ENCODE measurements around the gene CRABP2.

The CRABP2 gene

DNA sequence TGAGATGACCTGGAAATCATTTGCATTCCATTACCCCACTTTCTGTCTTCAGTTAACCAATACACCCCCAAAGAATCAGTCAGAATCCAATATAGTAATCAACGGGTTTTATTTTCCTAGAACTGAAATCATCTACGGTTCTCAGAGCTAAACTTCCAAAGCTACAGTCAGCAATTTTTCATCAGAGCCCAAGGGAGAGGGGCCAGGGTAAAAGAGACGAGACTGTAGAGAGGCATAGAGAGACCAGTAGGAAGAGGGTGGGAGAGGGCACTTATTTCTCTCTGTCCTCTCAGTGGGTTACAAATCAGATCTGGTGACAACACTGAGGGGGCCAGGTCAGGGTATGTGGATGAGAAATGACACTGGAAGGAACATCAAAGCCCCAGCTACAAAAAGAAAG is 36.6 kb upstream of the CRABP2 start:
- DNase-seq (ENCODE audit: low read depth in 2 of 2) = no peak

- no peak for DNase-seq (ENCODE audit: low read depth in 2 of 2)
Observed at GRCh38 chr1:156741481-156741983, 36.1 kb upstream of the CRABP2 start.

DNA sequence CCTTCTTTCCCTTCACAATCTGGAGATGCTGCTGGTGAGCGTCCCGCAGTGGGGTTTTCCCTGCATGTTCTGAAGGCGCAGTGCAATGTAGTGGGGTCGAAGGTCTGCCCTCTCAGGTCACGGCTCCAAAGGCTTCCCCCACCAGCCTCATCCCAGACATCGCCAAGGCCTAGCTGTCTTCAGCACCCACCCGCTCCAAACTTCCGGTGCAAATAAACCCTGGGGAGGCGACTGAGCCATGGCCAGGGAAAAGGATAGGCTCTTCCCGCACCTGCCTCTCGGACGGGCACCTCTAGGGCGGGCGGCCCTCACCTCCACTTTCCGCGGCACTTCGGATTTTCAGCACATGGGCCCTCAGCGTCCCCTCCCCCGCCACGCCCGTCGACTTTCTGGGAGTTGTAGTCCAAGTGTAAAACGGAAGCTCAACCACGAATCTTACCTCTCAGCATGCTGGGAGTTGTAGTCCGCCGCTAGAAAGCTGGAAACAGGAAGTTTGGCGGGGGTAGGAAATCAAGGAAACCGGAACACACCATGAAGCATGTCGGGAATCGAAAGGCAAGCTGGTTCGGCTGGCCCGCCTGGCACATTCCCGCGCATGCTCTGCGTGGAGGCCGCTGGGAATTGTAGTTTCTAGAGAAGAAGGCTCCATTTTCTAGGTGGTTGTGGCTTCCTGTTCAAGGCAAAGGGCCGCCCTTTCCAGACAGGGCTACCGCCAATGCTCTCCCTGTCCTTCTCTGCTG is 35.5 kb upstream of the CRABP2 start, which contains the start of gene MRPL24:
Gene MRPL24, minus strand, starts transcription at position 348 of the 740 bp plus-strand sequence. CDS start 2,384 bp downstream, outside the sequence.
- peak; percentile 91 for DNase-seq (ENCODE audit: low read depth in 2 of 2)

DNA sequence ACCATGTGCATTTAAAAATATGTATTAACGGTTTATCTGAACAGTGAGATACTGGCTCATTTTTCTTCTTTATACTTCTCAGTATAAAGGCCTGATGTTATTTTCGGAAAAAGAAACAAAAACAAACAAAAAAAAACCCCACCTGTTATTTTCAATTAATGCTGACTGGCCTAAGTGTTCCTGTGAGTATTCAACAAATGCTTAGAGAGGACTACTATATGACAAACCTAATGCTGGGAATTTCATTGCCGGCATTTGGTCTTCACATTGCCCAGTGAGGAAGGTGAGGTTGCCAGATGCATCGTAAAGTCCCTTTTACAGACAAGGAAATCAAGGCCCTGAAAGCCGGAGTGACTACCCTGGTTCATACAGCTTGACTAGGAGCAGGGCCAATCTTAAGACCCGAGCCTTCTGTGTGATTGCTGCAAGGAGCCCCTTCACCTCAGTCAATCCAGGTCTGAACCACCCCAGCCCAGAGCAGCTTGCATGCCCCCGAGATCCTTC is 34.9 kb upstream of the CRABP2 start:
- DNase-seq (ENCODE audit: low read depth in 2 of 2) = no peak

DNA sequence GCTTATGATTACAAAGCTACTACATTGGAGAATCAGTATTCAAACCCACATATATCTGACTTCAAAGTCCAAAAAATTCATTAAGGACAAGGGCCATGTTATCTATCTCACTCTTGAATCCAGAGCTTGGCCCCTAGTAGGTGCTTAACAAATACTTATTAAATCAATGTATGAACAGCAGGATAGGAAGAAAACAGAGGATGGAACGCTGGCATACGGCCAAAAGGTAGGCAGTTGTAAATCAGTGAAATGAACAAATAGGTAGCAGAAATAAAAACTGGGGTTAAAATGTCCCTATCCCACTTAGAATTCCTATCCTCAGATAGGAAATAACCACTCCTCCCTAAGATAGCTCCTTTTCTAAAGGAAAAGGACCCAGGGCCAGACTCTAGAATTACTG is 33.5 kb upstream of the CRABP2 start:
- DNase-seq (ENCODE audit: low read depth in 2 of 2) = no peak

GRCh38 chr1:156738407-156738806 is 33.0 kb upstream of the CRABP2 start:
- no peak for DNase-seq (ENCODE audit: low read depth in 2 of 2)

DNA sequence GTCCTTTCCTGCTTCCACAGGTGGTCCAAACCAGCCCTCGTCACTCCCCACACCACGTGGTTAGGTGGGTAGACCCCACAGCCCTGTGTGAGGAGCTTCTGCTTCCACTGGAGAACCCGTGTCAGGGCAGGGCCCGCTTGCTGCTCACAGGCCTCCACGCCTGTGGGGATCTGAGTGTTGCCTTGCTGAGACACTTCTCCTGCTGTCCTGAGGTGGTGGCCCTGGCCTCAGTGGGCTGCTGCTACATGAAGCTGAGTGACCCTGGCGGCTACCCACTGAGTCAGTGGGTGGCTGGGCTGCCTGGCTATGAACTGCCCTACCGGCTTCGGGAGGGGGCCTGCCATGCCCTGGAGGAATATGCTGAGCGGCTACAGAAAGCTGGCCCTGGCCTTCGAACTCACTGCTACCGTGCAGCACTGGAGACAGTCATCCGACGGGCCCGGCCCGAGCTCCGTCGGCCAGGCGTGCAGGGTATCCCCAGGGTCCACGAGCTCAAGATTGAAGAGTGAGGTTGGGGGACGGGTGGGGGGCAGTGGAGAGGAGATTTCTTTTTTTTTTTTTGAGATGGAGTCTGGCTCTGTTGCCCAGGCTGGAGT is 28.7 kb upstream of the CRABP2 start:
- no peak for DNase-seq (ENCODE audit: low read depth in 2 of 2)

- DNase-seq (ENCODE audit: low read depth in 2 of 2) = peak; percentile 84 to 86
Observed at GRCh38 chr1:156728599-156729462, 23.4 kb upstream of the CRABP2 start, which contains the start of gene ISG20L2. TSS of gene ISG20L2 (minus strand) at chr1:156728766. CDS start at chr1:156727652, 1,114 bp downstream.

- peak in 1 of 2 donors; percentile 49 for DNase-seq (ENCODE audit: low read depth in 2 of 2)
Observed at GRCh38 chr1:156727926-156728598, 22.7 kb upstream of the CRABP2 start, which contains the start of gene METTL25B. TSS of gene METTL25B (plus strand) at chr1:156728469. CDS start at chr1:156729105, 636 bp downstream.

GRCh38 chr1:156727492-156727891 is 22.1 kb upstream of the CRABP2 start:
- no peak for DNase-seq (ENCODE audit: low read depth in 2 of 2)

DNA sequence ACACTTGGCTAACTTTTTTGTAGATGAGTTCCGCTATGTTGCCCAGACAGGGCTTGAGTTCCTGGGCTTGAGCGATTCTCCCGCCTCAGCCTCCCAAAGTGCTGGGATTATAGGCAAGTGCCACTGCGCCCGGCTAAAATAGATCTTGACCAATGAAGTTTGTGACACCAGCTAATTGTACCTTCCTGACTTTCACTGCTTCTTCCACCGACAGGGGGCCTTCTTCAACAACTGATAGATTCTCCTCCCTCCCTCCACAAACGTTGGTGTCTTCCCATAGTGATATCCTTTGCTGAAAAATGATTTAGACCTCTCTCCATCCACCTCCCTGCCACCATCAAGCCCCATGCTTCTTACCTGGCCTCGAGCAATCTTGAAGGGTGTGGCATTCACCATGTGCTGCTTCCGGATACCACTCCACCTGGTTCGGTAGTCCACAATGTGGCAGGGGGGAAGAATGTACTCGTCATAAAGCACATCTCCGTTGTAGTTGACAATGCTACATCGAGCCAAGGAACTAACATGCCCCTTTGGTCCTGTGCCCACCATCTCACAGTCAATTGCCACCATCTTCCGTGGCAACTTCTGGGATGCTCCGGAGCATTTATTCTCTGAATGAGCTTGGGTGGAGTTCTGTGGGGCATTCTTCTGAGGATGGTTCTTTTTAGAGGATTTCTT is 21.3 kb upstream of the CRABP2 start:
- no peak for DNase-seq (ENCODE audit: low read depth in 2 of 2)

GRCh38 chr1:156725683-156726280 is 20.4 kb upstream of the CRABP2 start:
- DNase-seq (ENCODE audit: low read depth in 2 of 2) = peak; percentile 56 to 67

- no peak for DNase-seq (ENCODE audit: low read depth in 2 of 2)
Observed at GRCh38 chr1:156721535-156721934, 16.2 kb upstream of the CRABP2 start.

GRCh38 chr1:156721131-156721530 is 15.7 kb upstream of the CRABP2 start:
- no peak for DNase-seq (ENCODE audit: low read depth in 2 of 2)

DNA sequence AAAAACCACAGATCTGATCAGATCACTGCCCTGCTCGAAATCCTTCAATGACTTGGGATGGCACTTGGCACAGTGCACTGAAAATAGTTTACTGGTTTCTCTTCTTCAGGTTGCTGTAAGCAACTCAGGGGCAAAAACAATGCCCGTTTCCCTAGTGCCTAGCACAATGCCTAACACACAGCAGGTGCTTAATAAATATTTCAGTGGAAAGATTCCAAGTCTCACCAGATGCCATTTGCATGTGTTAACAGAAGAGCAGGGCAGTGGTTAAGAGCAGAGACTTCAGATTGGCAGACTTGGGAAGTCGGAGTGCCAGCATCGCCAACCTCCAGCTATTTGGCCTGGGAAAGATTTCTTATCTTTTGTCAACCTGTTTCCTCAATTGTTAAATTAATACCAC is 12.0 kb upstream of the CRABP2 start:
- DNase-seq (ENCODE audit: low read depth in 2 of 2) = no peak

DNA sequence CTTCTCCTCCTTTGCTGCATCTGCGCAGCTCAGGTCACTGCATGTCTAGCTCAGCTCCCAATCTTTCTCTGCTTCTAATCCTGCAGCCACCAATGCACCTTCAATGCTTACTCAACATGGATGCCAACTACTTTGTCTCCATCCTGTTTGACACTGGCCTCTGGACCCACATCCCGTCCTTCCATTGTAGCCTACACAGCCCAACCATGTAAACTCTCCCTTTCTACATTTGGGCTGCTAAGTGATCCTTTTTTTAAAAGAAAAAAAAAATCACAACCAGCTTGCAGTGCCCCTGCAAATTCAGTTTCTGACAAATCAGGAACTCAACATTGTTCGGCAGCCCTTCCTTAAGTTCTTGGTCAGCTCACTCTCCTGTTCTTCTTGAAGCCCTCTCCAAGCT is 9.4 kb upstream of the CRABP2 start:
- no peak for DNase-seq (ENCODE audit: low read depth in 2 of 2)

GRCh38 chr1:156712626-156713025 is 7.2 kb upstream of the CRABP2 start:
- no peak for DNase-seq (ENCODE audit: low read depth in 2 of 2)

DNA sequence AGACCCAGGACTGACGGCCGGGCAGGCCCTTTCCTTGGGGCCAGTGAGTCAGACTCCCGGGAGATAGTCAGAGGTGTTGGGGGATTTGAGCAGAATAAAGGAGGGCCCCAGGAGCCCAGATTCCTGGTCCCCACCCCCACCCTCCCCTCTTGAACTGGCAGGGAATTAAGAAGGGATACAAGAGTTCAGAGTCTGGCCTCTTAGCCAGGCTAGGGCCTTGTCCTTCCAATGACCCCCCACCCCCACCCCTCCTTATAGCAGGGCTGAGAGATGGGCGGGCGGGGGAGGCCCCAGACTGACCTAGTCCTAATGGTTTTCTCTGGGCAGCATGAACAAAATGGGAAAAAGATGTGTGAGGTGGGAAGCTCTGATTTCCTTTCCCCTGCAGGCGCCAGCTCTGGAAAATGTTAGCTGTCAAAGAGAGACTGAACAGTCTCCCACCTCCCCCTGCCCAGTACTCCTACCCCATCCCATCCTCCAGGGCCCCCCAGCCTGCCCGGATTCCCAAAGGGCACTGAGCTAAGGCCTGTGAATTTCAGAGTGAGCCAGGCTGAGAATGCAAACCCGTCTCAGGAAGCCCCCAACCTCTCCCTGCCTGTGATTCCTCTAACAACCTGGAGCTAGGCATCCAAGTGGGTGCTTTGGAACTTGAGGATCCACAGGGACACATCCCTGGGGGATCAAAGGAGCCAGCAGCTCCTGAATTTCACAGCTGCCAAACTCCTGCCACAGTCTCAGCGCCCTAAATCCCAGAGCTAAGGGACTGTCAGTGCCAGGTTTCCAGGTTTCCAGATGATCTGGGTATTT is 5.8 kb upstream of the CRABP2 start:
- no peak for DNase-seq (ENCODE audit: low read depth in 2 of 2)

DNA sequence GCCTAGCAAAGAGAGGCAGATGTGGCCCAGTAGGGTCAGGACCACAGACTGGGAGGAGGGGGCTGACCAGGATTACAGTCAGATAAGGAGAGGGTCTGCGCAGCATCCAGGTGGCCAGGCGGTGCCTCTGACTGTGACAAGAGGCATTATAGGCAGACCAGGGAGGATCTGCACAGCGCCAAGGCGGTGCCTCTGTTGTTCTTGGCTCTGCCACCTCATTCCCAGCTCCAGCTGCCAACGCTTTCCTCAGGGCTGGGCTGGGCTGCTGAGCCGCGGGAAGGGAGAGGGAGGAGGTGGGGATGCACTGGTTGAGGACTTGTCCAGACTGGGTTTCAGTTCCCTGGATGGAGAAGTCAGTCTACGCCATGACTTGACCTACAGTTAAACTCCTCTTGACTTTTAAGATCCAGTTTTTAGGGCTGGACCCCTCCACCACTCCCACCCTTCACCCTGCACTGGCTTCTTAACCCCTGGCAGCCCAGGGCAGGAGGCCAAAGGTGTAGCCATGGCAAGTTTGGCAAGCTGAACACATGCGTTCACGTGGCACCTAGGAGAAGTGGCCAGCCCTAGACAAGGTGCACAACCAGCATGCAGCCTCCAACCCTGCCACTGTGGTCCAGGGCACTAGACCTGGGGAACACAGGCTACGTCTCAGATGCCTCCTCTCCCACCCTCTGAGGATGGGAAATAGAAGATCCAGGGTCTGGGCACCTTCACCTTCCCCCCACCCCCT is 4.5 kb upstream of the CRABP2 start:
- DNase-seq (ENCODE audit: low read depth in 2 of 2) = no peak
